OCI-LY1 (cell line): ENCODE results near the gene PSMA2.

ENCODE experiments used
- H2AFZ ChIP-seq: fragments of 200-600 bp; sonication (generic), shearing (Covaris generic); 2 replicates; pipeline ENCODE4 v1.6.0; 2014; ENCODE audit warnings: antibody characterized with exemption, mild to moderate bottlenecking, low read length
- H3F3A ChIP-seq: fragments of 200-600 bp; sonication (generic), shearing (Covaris generic); 2 replicates; pipeline ENCODE4 v1.6.0; 2014; ENCODE audit warnings: mild to moderate bottlenecking, antibody characterized with exemption, low read length, moderate library complexity; ENCODE audit not compliant: insufficient read depth
- H3K27ac ChIP-seq: fragments of 200-600 bp; sonication (generic); 2 replicates; pipeline ENCODE4 v1.5.1; 2014; ENCODE audit warnings: low read length, mixed run types, mild to moderate bottlenecking, low read depth; ENCODE audit not compliant: poor library complexity, severe bottlenecking
- H3K27me3 ChIP-seq: fragments of 200-600 bp; sonication (generic); 2 replicates; pipeline ENCODE4 v1.6.0; 2014; ENCODE audit warnings: antibody characterized with exemption, mild to moderate bottlenecking, low read length, moderate library complexity; ENCODE audit not compliant: insufficient read depth
- H3K36me3 ChIP-seq: fragments of 200-600 bp; sonication (generic); 2 replicates; pipeline ENCODE4 v1.6.1; 2014; ENCODE audit warnings: mild to moderate bottlenecking, antibody characterized with exemption, low read length, moderate library complexity, mixed read lengths; ENCODE audit not compliant: insufficient read depth
- H3K4me1 ChIP-seq: fragments of 200-600 bp; sonication (generic); 2 replicates; pipeline ENCODE4 v1.5.1; 2014; ENCODE audit warnings: mild to moderate bottlenecking, low read length, moderate library complexity; ENCODE audit not compliant: insufficient read depth, severe bottlenecking
- H3K4me2 ChIP-seq: fragments of 200-600 bp; sonication (generic), shearing (Covaris generic); 2 replicates; pipeline ENCODE4 v1.6.1; 2014; ENCODE audit warnings: low read length
- H3K4me3 ChIP-seq: fragments of 200-600 bp; sonication (generic); 2 replicates; pipeline ENCODE4 v1.5.1; 2014; ENCODE audit warnings: low read length, low read depth, mild to moderate bottlenecking, mixed read lengths; ENCODE audit not compliant: poor library complexity, severe bottlenecking
- H3K79me2 ChIP-seq: fragments of 200-600 bp; shearing (Covaris generic); 2 replicates; pipeline ENCODE4 v1.6.1; 2016; ENCODE audit warnings: mixed run types, low read length, mixed read lengths; ENCODE audit not compliant: insufficient read depth
- H3K9ac ChIP-seq: fragments of 200-600 bp; sonication (generic), shearing (Covaris generic); 2 replicates; pipeline ENCODE4 v1.6.1; 2014; ENCODE audit warnings: mild to moderate bottlenecking, low read length, mixed read lengths
- H3K9me2 ChIP-seq: fragments of 200-600 bp; sonication (generic), shearing (Covaris generic); 2 replicates; pipeline ENCODE4 v1.6.1; 2014; ENCODE audit warnings: low read depth, mild to moderate bottlenecking, low read length, mixed read lengths
- H3K9me3 ChIP-seq: fragments of 200-600 bp; shearing (Covaris generic); 2 replicates; pipeline ENCODE4 v1.6.1; 2014; ENCODE audit warnings: low read length, mixed read lengths
- H4K20me1 ChIP-seq: fragments of 200-600 bp; sonication (generic), shearing (Covaris generic); 2 replicates; pipeline ENCODE4 v1.6.0; 2016; ENCODE audit warnings: mild to moderate bottlenecking, low read length; ENCODE audit not compliant: insufficient read depth
- EZH2 ChIP-seq: fragments of 200-600 bp; sonication (generic), shearing (Covaris generic); IDR thresholded peaks from 2 replicates; pipeline ENCODE4 v1.8.0; 2017; ENCODE audit warnings: borderline replicate concordance, mixed run types, mild to moderate bottlenecking, antibody characterized with exemption, low read length, moderate library complexity, mixed read lengths
- TF ChIP-seq, protein P1 (sequence below): fragments of 200-600 bp; sonication (generic), shearing (Covaris generic); IDR thresholded peaks from 2 replicates; pipeline ENCODE4 v1.5.1; 2017; ENCODE audit warnings: mild to moderate bottlenecking, antibody characterized with exemption, low read length, moderate library complexity, mixed read lengths

Gene PSMA2

GRCh38 chr7:42900842-42901241 is 31.1 kb downstream of the PSMA2 start:
- Histone ChIP-seq H4K20me1 (no peaks in the 10 kb centered on the region), H3K9me2 (no peaks in the 10 kb centered on the region), H3K4me3 (no peak overlapping the region), H3K27ac (no peak overlapping the region), H3F3A (no peaks in the 10 kb centered on the region), H3K79me2 (no peaks in the 10 kb centered on the region), H2AFZ (no peak overlapping the region), H3K4me2 (no peak overlapping the region), H3K9me3 (no peaks in the 10 kb centered on the region), H3K9ac (no peak overlapping the region), H3K27me3 (no peaks in the 10 kb centered on the region), H3K36me3 (no peaks in the 10 kb centered on the region), H3K4me1 (no peaks in the 10 kb centered on the region)
- TF ChIP-seq, protein P1, sequence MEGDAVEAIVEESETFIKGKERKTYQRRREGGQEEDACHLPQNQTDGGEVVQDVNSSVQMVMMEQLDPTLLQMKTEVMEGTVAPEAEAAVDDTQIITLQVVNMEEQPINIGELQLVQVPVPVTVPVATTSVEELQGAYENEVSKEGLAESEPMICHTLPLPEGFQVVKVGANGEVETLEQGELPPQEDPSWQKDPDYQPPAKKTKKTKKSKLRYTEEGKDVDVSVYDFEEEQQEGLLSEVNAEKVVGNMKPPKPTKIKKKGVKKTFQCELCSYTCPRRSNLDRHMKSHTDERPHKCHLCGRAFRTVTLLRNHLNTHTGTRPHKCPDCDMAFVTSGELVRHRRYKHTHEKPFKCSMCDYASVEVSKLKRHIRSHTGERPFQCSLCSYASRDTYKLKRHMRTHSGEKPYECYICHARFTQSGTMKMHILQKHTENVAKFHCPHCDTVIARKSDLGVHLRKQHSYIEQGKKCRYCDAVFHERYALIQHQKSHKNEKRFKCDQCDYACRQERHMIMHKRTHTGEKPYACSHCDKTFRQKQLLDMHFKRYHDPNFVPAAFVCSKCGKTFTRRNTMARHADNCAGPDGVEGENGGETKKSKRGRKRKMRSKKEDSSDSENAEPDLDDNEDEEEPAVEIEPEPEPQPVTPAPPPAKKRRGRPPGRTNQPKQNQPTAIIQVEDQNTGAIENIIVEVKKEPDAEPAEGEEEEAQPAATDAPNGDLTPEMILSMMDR: no peak
- TF ChIP-seq EZH2: no peak

DNA sequence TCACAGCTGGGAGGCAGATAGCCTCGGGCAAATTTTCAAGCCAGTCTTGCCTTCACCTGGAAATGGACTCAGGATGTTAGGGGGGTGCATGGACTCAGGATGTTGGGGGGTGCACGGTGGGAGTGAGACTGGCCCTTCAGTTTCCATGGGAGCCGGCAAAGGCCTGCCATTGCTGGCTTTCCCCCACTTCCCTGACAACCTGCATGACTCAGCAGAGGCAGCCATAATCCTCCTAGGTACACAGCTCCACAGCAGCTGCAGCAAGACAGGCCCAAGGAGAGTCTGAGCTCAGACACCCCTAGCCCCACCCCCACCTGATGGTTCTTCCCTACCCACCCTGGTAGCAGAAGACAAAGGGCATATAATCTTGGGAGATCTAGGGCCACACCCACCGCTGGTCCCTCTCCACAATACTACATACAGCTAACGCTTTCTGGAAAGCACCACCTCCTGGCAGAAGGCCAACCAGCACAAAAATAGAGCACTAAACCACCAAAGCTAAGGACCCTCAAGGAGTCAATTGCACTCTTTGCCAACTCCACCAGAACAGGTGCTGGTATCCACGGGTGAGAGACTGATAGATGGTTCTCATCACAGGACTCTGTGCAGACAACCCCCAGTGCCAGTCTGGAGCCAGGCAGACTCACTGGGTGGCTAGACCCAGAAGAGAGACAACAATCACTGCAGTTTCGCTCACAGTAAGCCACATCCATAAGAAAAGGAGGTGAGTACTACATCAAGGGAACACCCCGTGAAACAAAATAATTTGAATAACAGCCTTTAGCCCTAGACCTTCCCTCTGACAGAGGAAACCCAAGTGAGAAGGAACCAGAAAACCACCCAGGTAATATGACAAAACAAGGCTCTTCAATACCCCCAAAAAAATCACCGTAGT is 38.4 kb downstream of the PSMA2 start:
- H3K4me1 ChIP-seq: peaks cover 5% of the 10 kb centered on the region
- H3K4me2 ChIP-seq: no peak overlapping the region
- no peaks in the 10 kb centered on the region for H3K36me3 ChIP-seq

DNA sequence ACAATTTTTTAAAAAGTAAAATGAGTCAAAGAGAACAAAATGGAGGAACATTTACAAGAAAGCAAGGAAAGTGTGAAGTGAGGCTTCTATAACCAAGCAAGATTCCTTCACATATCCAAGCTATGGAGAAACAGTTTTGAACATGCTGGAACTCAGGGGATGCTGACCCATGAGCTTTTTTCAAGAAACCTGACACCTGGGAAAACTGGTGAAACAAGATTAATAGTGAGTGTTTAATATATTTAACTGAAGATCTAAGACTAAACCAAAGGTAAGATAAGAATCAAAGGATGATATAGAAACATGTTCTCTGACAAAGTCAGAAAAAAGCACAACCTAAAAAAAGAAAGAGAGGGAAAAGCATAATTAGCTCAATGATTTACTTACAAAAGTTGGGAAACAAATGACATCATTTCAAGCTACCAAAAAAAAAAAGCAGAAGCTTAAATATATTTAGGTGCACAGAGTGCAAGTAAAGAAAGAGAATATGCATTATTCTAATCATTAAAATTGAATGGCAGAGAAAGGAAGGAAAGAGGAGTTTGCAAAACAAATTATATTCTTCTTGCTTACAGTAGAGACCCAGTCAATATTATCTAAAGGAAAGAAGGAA is 45.0 kb downstream of the PSMA2 start:
- no peaks in the 10 kb centered on the region for H3K9me3 ChIP-seq
- TF ChIP-seq, protein P1: no peak
- TF ChIP-seq EZH2: no peak
- no peak overlapping the region for H2AFZ ChIP-seq
- 0 out of 2 replicates have a peak, but pooled peaks cover 11% of the 10 kb centered on the region for H3K27me3 ChIP-seq
- H3F3A ChIP-seq: no peaks in the 10 kb centered on the region
- H3K9ac ChIP-seq: no peak overlapping the region
- no peaks in the 10 kb centered on the region for H3K79me2 ChIP-seq
- peaks cover 15% of the 10 kb centered on the region for H3K4me1 ChIP-seq
- H3K36me3 ChIP-seq: no peaks in the 10 kb centered on the region
- no peaks in the 10 kb centered on the region for H4K20me1 ChIP-seq
- no peak overlapping the region for H3K27ac ChIP-seq
- H3K4me2 ChIP-seq: no peak overlapping the region
- no peaks in the 10 kb centered on the region for H3K9me2 ChIP-seq
- H3K4me3 ChIP-seq: no peak overlapping the region

More for the DNA sequence above, 38.4 kb downstream of the PSMA2 start:
- H4K20me1 ChIP-seq: no peaks in the 10 kb centered on the region
- 0 out of 2 replicates have a peak, but pooled peaks cover 4% of the 10 kb centered on the region for H3K27me3 ChIP-seq
- H3F3A ChIP-seq: no peaks in the 10 kb centered on the region
- H3K9me2 ChIP-seq: no peaks in the 10 kb centered on the region
- no peak overlapping the region for H3K9ac ChIP-seq
- no peak overlapping the region for H2AFZ ChIP-seq
- TF ChIP-seq EZH2: no peak
- TF ChIP-seq, protein P1: no peak
- no peak overlapping the region for H3K27ac ChIP-seq
- H3K9me3 ChIP-seq: no peaks in the 10 kb centered on the region
- H3K79me2 ChIP-seq: no peaks in the 10 kb centered on the region
- H3K4me3 ChIP-seq: no peak overlapping the region
